Heart left ventricle (tissue), 13 donors: ENCODE data around the gene PHACTR1.

Source experiments
- POLR2A ChIP-seq, 2 donors: fragments of 450-650 bp; IDR thresholded peaks; one replicate each; pipeline ENCODE4 v1.6.1; 2017; ENCODE audit warnings: antibody characterized with exemption in 2 of 2, mild to moderate bottlenecking in 2 of 2, moderate library complexity in 2 of 2
- TF ChIP-seq, protein P1 (sequence below), 12 donors: fragments of 200-600 bp; sonication (generic) in 4 of 12; IDR thresholded peaks; one replicate each; pipeline versions ENCODE4 v1.5.0 to v1.8.0; 2018 to 2022; ENCODE audit warnings: antibody characterized with exemption in 12 of 12, mild to moderate bottlenecking in 5 of 12
- donor health status: ischemic (EF 13 %, LVEDD 7.1; RV severe dilation, severe dysfunction).
- donor health status: DM: no; HTN: yes; CAD: no.
- donor health status: DM: no; HTN: no; CAD: no.
- donor health status: ischemic (EF 25% LVEDD 6.9; RV normal size, moderate dysfunction).
- donor health status: ischemic (EF 25% LVEDD 5.7; RV mildly dilated, moderate dysfunction).
- donor health status: ischemic (EF 35%, LVEDD 5.7; RV mildly dilated, moderate dysfunction).
- donor health status: nonischemic (EF 11% LVEDD 7.7; RV severe dilation, severe dysfunction).
- donor health status: DM: yes; HTN: yes; CAD: no.
- donor health status: PGD.
- donor health status: ischemic (EF 29% LVEDD 5.4; RV normal size, mild dysfunction).
- donor health status: nonischemic (EF 23%, LVEDD 6.1; RV moderate dilation, normal function).

DNA sequence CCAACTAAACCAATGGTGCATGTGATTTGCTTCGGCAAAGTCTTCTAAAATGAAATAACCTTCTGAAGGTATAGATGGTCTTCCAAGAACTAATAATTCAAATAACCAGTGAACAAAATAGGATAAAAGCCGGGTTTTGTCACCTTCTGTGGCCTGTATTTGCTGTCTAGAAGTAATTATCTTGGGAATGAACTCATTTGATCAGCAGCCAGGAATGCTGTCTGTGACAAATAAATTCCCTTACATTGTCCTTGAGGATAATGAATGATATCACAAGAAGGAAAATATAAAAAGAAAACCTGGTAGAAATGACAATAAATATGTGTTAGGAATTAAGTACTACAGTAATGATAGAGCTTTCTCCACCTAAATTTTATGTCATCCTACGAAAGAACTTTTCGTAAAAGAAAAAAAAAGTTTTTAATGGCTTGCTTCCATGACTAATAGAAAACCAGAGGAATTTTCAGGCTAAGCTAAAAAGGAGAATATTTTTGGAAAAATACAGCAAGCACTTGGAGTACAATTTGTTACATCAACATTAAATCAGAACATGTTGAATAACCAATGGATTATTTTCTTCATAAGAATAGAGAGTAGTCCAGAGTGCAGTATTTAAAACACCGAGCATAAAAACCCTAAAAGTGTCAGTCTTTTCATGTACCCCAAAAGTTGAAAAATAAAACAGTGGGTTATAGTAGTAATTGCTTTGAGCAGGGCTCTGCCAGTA, 364.1 kb downstream of the PHACTR1 start:
- TF ChIP-seq POLR2A (IDR thresholded peaks at IDR 0.05) = no peak
- TF ChIP-seq, protein P1, sequence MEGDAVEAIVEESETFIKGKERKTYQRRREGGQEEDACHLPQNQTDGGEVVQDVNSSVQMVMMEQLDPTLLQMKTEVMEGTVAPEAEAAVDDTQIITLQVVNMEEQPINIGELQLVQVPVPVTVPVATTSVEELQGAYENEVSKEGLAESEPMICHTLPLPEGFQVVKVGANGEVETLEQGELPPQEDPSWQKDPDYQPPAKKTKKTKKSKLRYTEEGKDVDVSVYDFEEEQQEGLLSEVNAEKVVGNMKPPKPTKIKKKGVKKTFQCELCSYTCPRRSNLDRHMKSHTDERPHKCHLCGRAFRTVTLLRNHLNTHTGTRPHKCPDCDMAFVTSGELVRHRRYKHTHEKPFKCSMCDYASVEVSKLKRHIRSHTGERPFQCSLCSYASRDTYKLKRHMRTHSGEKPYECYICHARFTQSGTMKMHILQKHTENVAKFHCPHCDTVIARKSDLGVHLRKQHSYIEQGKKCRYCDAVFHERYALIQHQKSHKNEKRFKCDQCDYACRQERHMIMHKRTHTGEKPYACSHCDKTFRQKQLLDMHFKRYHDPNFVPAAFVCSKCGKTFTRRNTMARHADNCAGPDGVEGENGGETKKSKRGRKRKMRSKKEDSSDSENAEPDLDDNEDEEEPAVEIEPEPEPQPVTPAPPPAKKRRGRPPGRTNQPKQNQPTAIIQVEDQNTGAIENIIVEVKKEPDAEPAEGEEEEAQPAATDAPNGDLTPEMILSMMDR (IDR thresholded peaks at IDR 0.05) = no peak
